ENCODE results near the gene MRPL51.

DNA sequence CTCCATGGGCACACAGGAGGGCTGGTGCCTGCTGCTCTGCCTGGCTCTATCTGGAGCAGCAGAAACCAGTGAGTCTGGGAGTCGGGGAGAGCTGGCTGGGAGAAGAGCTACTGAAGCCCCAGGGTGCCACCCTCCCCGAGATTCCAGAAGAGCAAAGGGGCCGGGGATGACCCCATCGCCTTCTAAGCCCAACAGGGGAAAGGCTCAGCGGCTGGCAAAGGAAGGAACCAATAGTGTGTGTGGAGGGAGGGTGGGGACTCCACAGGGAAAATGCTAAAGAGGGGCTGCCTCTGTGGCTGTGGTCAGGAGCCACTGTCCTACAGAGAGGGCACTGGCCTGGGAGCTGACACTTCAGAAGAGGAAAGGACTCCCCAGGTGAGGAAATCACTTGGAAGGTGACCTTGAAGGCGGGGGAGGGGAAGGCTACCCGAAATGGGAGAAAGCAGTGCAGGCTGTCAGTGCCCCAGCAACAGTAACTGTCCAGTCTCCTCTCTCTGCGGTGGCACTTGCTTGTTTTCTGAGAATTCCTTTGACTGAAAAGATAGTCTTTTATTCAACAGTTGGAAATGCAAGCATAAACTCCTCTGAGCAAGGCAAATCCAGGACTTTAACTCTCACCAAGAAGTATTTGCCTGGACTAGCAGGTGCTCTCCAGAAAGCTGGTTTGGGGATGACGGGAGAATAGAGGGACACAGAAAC lies 40.7 kb downstream of the MRPL51 start:
- TF ChIP-seq NFE2L1 (tag; IDR thresholded peaks at IDR 0.05; ENCODE audit: borderline replicate concordance, low read depth) (no peak), EP300 (IDR thresholded peaks at IDR 0.05; ENCODE audit: low read length) (no peak), BHLHE40 (IDR thresholded peaks at IDR 0.05; ENCODE audit: low read length) (no peak), CHD4 (IDR thresholded peaks at IDR 0.05; ENCODE audit: insufficient read depth, insufficient replicate concordance, low read depth, low read length, poor library complexity, severe bottlenecking) (no peak), CBX5 (IDR thresholded peaks at IDR 0.05; ENCODE audit: borderline replicate concordance, low read depth) (no peak)
